Stimulated activated naive CD8-positive, alpha-beta T cell treated with anti-CD3 and anti-CD28 coated beads, Interleukin-15, amount 100 ng/mL, for 72 hours (primary cell): Measurements from ENCODE around the gene KCNS1.
"Not testable (repeated sequence)": the region's sequence is repeated elsewhere in the genome, so short reads cannot be mapped to it uniquely, and the experiment has no call there.

Experiments used
- ATAC-seq: fragments of 150-1000 bp; cut with Tn5 transposase; 2 replicates; pipeline ENCODE4 v1.10.0; 2021; ENCODE audit warnings: mild to moderate bottlenecking, moderate library complexity
- DNase-seq, 2 donors: peaks; one replicate each; pipeline ENCODE4 v3.0.0; 2021 to 2022
- H3K27ac Mint-ChIP-seq, 2 donors: one replicate each; pipeline ENCODE4 v1.8.0; 2022; ENCODE audit warnings: mild to moderate bottlenecking in 2 of 2, mixed read lengths in 2 of 2, moderate library complexity in 2 of 2
- H3K27me3 Mint-ChIP-seq: one replicate; pipeline ENCODE4 v1.8.0; 2022; ENCODE audit warnings: mixed read lengths
- H3K4me1 Mint-ChIP-seq: one replicate; pipeline ENCODE4 v1.8.0; 2022; ENCODE audit warnings: mild to moderate bottlenecking, mixed read lengths
- H3K4me3 Mint-ChIP-seq, 2 donors: one replicate each; pipeline ENCODE4 v1.8.0; 2022; ENCODE audit warnings: mild to moderate bottlenecking in 2 of 2, mixed read lengths in 2 of 2, moderate library complexity in 1 of 2
- H3K9me3 Mint-ChIP-seq, 2 donors: one replicate each; pipeline ENCODE4 v1.8.0; 2022; ENCODE audit warnings: mixed read lengths in 2 of 2

Gene KCNS1

GRCh38 chr20:45100563-45101245 lies at the start of gene KCNS1:
TSS of gene KCNS1 (minus strand) at chr20:45101127. CDS start at chr20:45099236, 1,891 bp downstream.
- Mint-ChIP-seq H3K4me3 (peak within 1 kb of the TSS; percentile 66 to 72), H3K9me3 (no peaks in the 10 kb centered on the region), H3K27ac (peak within 1 kb of the TSS; percentile 49 to 54), H3K27me3 (peaks cover 80% of the 10 kb centered on the region), H3K4me1 (peaks cover 31% of the 10 kb centered on the region)
- ATAC-seq = peak; percentile 26
- DNase-seq = no peak

- Mint-ChIP-seq H3K9me3 (no peaks in the 10 kb centered on the region), H3K4me1 (no peaks in the 10 kb centered on the region), H3K4me3 (no peak overlapping the region), H3K27ac (no peak overlapping the region), H3K27me3 (peaks cover 64% of the 10 kb centered on the region)
- DNase-seq (no peak), ATAC-seq (no peak)
Measured at GRCh38 chr20:45149062-45149461, 48.1 kb upstream of the KCNS1 start.

- H3K27me3 Mint-ChIP-seq = peaks cover 17% of the 10 kb centered on the region
- DNase-seq (no peak), ATAC-seq (no peak)
- H3K4me3 Mint-ChIP-seq = no peak overlapping the region
- no peaks in the 10 kb centered on the region for H3K9me3 Mint-ChIP-seq
- no peaks in the 10 kb centered on the region for H3K4me1 Mint-ChIP-seq
- no peak overlapping the region for H3K27ac Mint-ChIP-seq
Measured at GRCh38 chr20:45140836-45141235, 39.9 kb upstream of the KCNS1 start.

GRCh38 chr20:45139733-45140375 lies 38.9 kb upstream of the KCNS1 start:
- not testable (repeated sequence) for H3K9me3 Mint-ChIP-seq, H3K27ac Mint-ChIP-seq, H3K4me3 Mint-ChIP-seq, DNase-seq, H3K4me1 Mint-ChIP-seq, ATAC-seq
- peaks cover 14% of the 10 kb centered on the region for H3K27me3 Mint-ChIP-seq

DNA sequence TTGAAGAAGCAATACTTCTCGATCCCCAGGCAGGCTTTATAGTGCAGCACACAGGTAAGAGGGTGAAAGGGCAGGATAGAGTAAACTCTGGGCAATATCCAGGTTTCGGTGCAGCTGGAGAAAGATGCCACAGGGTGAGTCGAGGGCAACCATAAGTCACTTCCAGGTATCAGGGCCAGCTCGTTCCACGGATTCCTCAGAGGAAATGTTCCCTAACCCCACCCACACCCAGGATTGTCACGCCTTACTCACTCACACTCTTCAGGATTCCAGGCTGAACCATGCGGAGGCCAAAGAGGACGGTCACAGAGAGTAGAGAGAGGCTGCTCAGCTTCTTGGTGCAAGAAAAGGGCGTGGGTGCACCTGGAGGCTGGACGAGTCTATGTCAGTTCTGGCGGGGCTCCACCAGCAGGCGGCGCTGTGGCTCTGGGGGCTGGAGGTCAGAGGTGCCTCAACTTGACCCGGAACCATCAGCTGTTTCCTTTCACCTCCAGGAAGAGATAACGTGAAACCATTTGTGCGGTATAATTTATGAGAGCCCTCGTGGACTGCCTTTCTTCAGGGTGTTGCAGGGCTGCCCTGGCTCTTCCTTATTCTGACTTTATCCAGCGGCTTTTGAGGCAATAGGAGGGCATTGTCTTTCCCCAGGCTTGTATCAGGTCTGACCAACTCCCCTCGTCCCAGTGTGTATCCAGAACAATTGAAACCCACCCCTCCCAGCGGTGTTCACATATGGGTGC lies 37.8 kb upstream of the KCNS1 start:
- Mint-ChIP-seq H3K4me3 (no peak overlapping the region), H3K27ac (no peak overlapping the region), H3K9me3 (no peaks in the 10 kb centered on the region), H3K4me1 (no peaks in the 10 kb centered on the region), H3K27me3 (peaks cover 17% of the 10 kb centered on the region)
- ATAC-seq (peak; percentile 92), DNase-seq (peak; percentile 76 to 81)

GRCh38 chr20:45136911-45137310 lies 36.0 kb upstream of the KCNS1 start:
- ATAC-seq = no peak
- Mint-ChIP-seq H3K4me3 (no peak overlapping the region), H3K9me3 (no peaks in the 10 kb centered on the region), H3K4me1 (no peaks in the 10 kb centered on the region), H3K27me3 (peaks cover 33% of the 10 kb centered on the region), H3K27ac (no peak overlapping the region)
- no peak for DNase-seq

GRCh38 chr20:45128099-45128498 lies 27.2 kb upstream of the KCNS1 start:
- H3K4me1 Mint-ChIP-seq = no peaks in the 10 kb centered on the region
- no peaks in the 10 kb centered on the region for H3K9me3 Mint-ChIP-seq
- no peak overlapping the region for H3K27ac Mint-ChIP-seq
- no peak for ATAC-seq
- H3K4me3 Mint-ChIP-seq = no peak overlapping the region
- no peak for DNase-seq
- H3K27me3 Mint-ChIP-seq = peaks cover 68% of the 10 kb centered on the region

- no peaks in the 10 kb centered on the region for H3K9me3 Mint-ChIP-seq
- DNase-seq = no peak
- H3K4me1 Mint-ChIP-seq = no peaks in the 10 kb centered on the region
- no peak for ATAC-seq
- H3K4me3 Mint-ChIP-seq = no peak within 1 kb of the TSS
- H3K27ac Mint-ChIP-seq = no peak within 1 kb of the TSS
- H3K27me3 Mint-ChIP-seq = peaks cover 41% of the 10 kb centered on the region
Measured at GRCh38 chr20:45124365-45124764, 23.4 kb upstream of the KCNS1 start, which contains the start of gene WFDC12. TSS of gene WFDC12 (minus strand) at chr20:45124465. CDS start at chr20:45124447, 18 bp downstream.

DNA sequence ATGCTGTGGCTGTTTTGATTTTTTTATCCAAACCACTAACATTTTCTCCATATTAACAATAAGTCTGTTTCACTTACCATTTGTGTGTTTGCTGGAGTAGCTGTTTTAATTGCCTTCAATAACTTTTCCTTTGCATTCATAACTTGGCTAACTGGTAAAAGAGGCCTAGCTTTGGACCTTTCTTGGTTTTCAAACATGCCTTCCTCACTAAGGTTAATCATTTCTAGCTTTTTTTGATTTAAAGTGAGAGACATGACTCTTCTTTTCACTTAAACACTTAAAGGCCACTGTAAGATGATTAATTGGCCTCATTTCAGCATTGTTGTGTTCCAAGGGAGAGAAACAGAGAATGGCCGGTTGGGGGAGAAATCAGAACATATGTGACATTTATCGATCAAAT lies 20.5 kb upstream of the KCNS1 start:
- Mint-ChIP-seq H3K4me1 (no peaks in the 10 kb centered on the region), H3K27ac (no peak overlapping the region), H3K4me3 (no peak overlapping the region), H3K27me3 (peaks cover 25% of the 10 kb centered on the region), H3K9me3 (no peaks in the 10 kb centered on the region)
- no peak for DNase-seq
- no peak for ATAC-seq

DNA sequence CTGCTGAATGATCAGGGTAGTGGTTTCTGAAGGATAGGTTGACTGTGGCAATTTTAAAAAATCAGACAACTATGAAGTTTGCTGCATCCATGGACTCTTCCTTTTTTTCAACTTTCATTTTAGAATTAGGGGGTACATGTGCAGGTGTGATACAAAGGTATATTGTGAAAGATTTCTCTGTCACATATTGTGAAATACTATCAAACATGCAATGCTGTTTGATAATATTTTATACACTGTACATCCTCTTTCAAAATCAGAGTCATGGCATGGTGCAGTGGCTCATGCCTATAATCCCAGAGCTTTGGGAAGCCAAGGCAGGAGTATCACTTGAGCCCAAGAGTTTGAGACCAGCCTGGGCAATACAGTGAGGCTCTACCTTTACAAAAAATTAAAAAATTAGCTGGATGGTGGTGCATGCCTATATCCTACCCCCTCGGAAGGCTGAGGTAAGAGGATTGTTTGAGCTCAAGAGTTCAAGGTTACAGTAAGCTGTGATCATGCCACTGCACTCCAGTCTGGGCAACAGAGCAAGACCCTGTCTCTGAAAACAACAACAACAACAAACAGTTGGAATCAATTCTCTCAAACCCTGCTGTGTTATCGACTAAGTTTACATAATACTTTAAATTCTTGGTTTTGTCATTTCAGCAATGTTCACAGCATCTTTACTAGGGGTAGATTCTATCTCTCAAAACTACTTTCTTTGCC lies 18.8 kb upstream of the KCNS1 start:
- ATAC-seq (no peak), DNase-seq (no peak)
- Mint-ChIP-seq H3K27me3 (peaks cover 28% of the 10 kb centered on the region), H3K9me3 (no peaks in the 10 kb centered on the region), H3K4me3 (no peak overlapping the region), H3K27ac (no peak overlapping the region), H3K4me1 (peaks cover 7% of the 10 kb centered on the region)

DNA sequence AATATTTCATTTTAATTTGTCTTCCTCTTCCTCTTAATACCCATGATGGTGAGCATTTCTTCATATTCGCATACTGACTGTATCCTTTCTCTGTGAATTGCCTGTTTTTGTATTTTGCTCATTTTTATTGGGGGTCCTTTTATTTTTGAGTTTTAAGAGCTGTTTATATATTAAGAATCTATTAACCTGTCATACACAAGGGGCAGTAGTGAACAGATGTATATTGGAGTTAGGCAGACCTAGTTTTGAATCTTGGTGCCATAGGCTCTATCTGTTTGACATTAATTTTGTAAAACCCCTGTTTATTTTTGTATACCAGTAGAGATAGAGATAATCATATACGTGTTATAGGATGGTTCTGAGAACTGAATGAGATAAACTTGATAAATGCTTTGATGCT lies 17.1 kb upstream of the KCNS1 start:
- peaks cover 24% of the 10 kb centered on the region for H3K27me3 Mint-ChIP-seq
- ATAC-seq (no peak), DNase-seq (no peak)
- H3K27ac Mint-ChIP-seq = no peak overlapping the region
- no peak overlapping the region for H3K4me3 Mint-ChIP-seq
- H3K4me1 Mint-ChIP-seq = peaks cover 14% of the 10 kb centered on the region
- H3K9me3 Mint-ChIP-seq = no peaks in the 10 kb centered on the region

GRCh38 chr20:45117581-45117980 lies 16.7 kb upstream of the KCNS1 start:
- Mint-ChIP-seq H3K4me3 (no peak overlapping the region), H3K9me3 (no peaks in the 10 kb centered on the region), H3K4me1 (peaks cover 14% of the 10 kb centered on the region), H3K27me3 (peaks cover 24% of the 10 kb centered on the region), H3K27ac (no peak overlapping the region)
- DNase-seq = no peak
- no peak for ATAC-seq

DNA sequence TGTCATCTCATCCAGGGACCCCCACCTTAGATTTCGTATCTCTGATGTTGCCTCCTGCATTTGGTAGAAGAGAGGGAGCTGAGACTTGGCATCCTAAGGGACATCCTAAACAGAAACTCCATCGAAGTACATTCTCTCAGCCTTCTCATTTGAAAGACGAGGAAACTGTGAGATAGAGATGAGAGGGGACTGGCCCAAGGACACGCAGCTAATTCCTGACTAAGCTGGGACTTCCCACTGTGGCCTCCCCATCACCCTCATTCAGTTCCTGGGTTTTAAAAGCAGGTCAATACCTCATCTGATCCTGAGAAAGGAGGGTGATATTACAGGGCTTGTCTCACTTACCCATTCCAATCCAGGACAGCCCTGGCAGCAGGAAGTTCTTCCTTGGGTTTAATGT lies 14.9 kb upstream of the KCNS1 start:
- Mint-ChIP-seq H3K4me1 (peaks cover 14% of the 10 kb centered on the region), H3K4me3 (no peak overlapping the region), H3K27ac (no peak overlapping the region), H3K9me3 (no peaks in the 10 kb centered on the region), H3K27me3 (peaks cover 19% of the 10 kb centered on the region)
- DNase-seq (no peak), ATAC-seq (peak; percentile 40)

GRCh38 chr20:45115386-45115774 lies 14.5 kb upstream of the KCNS1 start:
- no peaks in the 10 kb centered on the region for H3K9me3 Mint-ChIP-seq
- peaks cover 14% of the 10 kb centered on the region for H3K4me1 Mint-ChIP-seq
- H3K27me3 Mint-ChIP-seq = peaks cover 19% of the 10 kb centered on the region
- no peak overlapping the region for H3K27ac Mint-ChIP-seq
- ATAC-seq (peak; percentile 13), DNase-seq (no peak)
- no peak overlapping the region for H3K4me3 Mint-ChIP-seq

DNA sequence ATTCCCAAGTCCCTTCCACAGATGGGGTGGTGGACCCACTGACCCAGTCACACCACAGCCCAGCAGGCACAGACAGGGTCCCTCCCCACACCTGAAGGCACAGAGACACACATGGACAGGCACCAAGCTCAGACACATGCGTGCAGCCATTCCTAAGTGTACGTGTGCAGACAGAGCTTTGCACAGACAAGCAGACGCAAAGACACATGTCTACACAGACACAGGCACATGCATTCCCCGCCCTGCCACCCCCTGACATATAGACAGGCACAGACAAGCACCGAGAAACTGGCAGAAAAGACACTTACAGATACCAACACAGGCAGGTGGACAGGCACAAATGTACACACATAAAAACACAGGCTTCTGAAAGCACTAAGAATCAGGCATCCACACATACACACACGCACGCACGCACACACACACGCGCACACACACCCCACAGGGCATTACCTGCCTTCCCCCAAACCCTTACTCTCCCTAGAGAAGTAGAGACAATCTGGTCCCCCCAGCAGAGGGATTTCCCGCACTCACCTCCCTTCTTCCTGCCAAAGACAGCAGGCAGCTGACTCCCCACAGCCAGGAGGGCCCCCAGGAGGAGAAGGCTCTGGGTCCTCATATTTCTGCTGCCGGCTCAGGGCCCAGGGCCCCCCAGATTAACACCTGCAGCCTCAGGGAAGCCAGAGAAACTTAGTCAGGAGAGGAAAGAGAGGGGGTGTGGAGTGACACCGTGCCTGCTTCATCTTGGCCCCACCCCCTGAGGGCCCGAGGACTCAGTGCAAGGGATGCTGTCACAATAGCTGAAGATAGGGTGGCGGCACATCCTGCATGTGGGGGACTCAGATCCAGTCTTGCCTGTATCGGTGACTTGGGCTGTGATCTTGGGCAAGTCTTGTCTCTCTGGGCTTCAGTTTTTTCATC lies 13.8 kb upstream of the KCNS1 start, which contains the start of gene WFDC5:
WFDC5 (minus strand) TSS at position 710 of the 921 bp plus-strand sequence; CDS start at position 619, 91 bp downstream.
- H3K4me1 Mint-ChIP-seq = peaks cover 14% of the 10 kb centered on the region
- no peak for DNase-seq
- peak; percentile 85 for ATAC-seq

More for the DNA sequence above, 13.8 kb upstream of the KCNS1 start, which contains the start of gene WFDC5:
- no peak within 1 kb of the TSS for H3K27ac Mint-ChIP-seq
- peaks cover 19% of the 10 kb centered on the region for H3K27me3 Mint-ChIP-seq
- H3K4me3 Mint-ChIP-seq = peak within 1 kb of the TSS in 1 of 2 donors; percentile 8
- H3K9me3 Mint-ChIP-seq = no peaks in the 10 kb centered on the region
